H9 (cell line): ENCODE data around the gene SPC24. TPM values are rescaled to one million over a fixed set of nuclear protein-coding genes. Genes with fewer than 3 reads are reported as not detected.

Source experiments
- DNase-seq: peaks from one replicate; pipeline ENCODE4 v3.0.0-alpha.2; 2017
- H2AFZ ChIP-seq: one replicate; pipeline ENCODE4 v1.6.1; 2013; ENCODE audit warnings: mild to moderate bottlenecking, low read length, control low read depth, moderate library complexity
- H2AK5ac ChIP-seq: 2 replicates; pipeline ENCODE4 v1.6.1; 2013; ENCODE audit warnings: low read length, control low read depth, mixed read lengths; ENCODE audit not compliant: insufficient read length
- H2BK120ac ChIP-seq: one replicate; pipeline ENCODE4 v1.6.1; 2013; ENCODE audit warnings: low read depth, mild to moderate bottlenecking, low read length, control low read depth, inconsistent platforms; ENCODE audit not compliant: poor library complexity, severe bottlenecking
- H2BK12ac ChIP-seq: 2 replicates; pipeline ENCODE4 v1.6.1; 2013; ENCODE audit warnings: low read length, control low read depth, mixed read lengths, low read depth; ENCODE audit not compliant: insufficient read length
- H2BK15ac ChIP-seq: 2 replicates; pipeline ENCODE4 v1.6.1; 2013; ENCODE audit warnings: low read depth, low read length, control low read depth
- H2BK20ac ChIP-seq: one replicate; pipeline ENCODE4 v1.6.1; 2013; ENCODE audit warnings: low read depth, mild to moderate bottlenecking, low read length, control low read depth, inconsistent platforms; ENCODE audit not compliant: poor library complexity, severe bottlenecking
- H2BK5ac ChIP-seq: 2 replicates; pipeline ENCODE4 v1.6.1; 2013; ENCODE audit warnings: low read length, control low read depth, mixed read lengths; ENCODE audit not compliant: insufficient read length
- H3K14ac ChIP-seq: 2 replicates; pipeline ENCODE4 v1.6.1; 2013; ENCODE audit warnings: low read length, control low read depth; ENCODE audit not compliant: insufficient read depth
- H3K18ac ChIP-seq: 2 replicates; pipeline ENCODE4 v1.6.1; 2013; ENCODE audit warnings: low read depth, mild to moderate bottlenecking, mixed read lengths, low read length, control low read depth; ENCODE audit not compliant: insufficient read length
- H3K23ac ChIP-seq: 2 replicates; pipeline ENCODE4 v1.6.1; 2013; ENCODE audit warnings: low read length, control low read depth, mixed read lengths, low read depth; ENCODE audit not compliant: insufficient read length
- H3K23me2 ChIP-seq: 2 replicates; pipeline ENCODE4 v1.6.1; 2013; ENCODE audit warnings: low read depth, mild to moderate bottlenecking, mixed read lengths, low read length, control low read depth; ENCODE audit not compliant: insufficient read length, poor library complexity, severe bottlenecking
- H3K27ac ChIP-seq: 2 replicates; pipeline ENCODE4 v1.5.1; 2013; ENCODE audit warnings: low read length, control low read depth, mixed read lengths, low read depth; ENCODE audit not compliant: insufficient read length
- H3K27me3 ChIP-seq: 2 replicates; pipeline ENCODE4 v1.6.1; 2013; ENCODE audit warnings: low read length, control low read depth, inconsistent platforms; ENCODE audit not compliant: insufficient read depth
- H3K4ac ChIP-seq: 2 replicates; pipeline ENCODE4 v1.6.1; 2013; ENCODE audit warnings: low read depth, mild to moderate bottlenecking, control low read depth, inconsistent platforms, low read length, moderate library complexity
- H3K4me1 ChIP-seq: 2 replicates; pipeline ENCODE4 v1.6.1; 2013; ENCODE audit warnings: low read length, control low read depth, inconsistent platforms; ENCODE audit not compliant: insufficient read depth
- H3K4me2 ChIP-seq: 2 replicates; pipeline ENCODE4 v1.6.1; 2013; ENCODE audit warnings: low read length, control low read depth, mixed read lengths; ENCODE audit not compliant: insufficient read length, insufficient read depth
- H3K56ac ChIP-seq: 2 replicates; pipeline ENCODE4 v1.6.1; 2013; ENCODE audit warnings: low read depth, mild to moderate bottlenecking, mixed read lengths, low read length, control low read depth; ENCODE audit not compliant: insufficient read length
- H3K79me1 ChIP-seq: 2 replicates; pipeline ENCODE4 v1.6.1; 2013; ENCODE audit warnings: low read depth, mild to moderate bottlenecking, moderate library complexity, low read length, control low read depth, inconsistent platforms; ENCODE audit not compliant: insufficient read depth, poor library complexity, severe bottlenecking
- H3K79me2 ChIP-seq: 2 replicates; pipeline ENCODE4 v1.6.1; 2013; ENCODE audit warnings: low read length, control low read depth, inconsistent platforms; ENCODE audit not compliant: insufficient read depth
- H3K9ac ChIP-seq: 2 replicates; pipeline ENCODE4 v1.6.1; 2013; ENCODE audit warnings: low read length, control low read depth, mixed read lengths; ENCODE audit not compliant: insufficient read length; ENCODE audit errors: extremely low read depth
- H3K9me3 ChIP-seq: one replicate; pipeline ENCODE4 v1.6.1; 2013; ENCODE audit warnings: low read depth, low read length, inconsistent platforms; ENCODE audit not compliant: control insufficient read depth
- H3T11ph ChIP-seq: one replicate; pipeline ENCODE4 v1.6.1; 2013; ENCODE audit warnings: mild to moderate bottlenecking, low read length, control low read depth, inconsistent platforms
- H4K20me1 ChIP-seq: one replicate; pipeline ENCODE4 v1.6.1; 2013; ENCODE audit not compliant: control insufficient read depth, insufficient read length, insufficient read depth
- H4K5ac ChIP-seq: 2 replicates; pipeline ENCODE4 v1.6.1; 2013; ENCODE audit warnings: low read depth, mild to moderate bottlenecking, mixed read lengths, low read length, control low read depth; ENCODE audit not compliant: insufficient read length
- H4K8ac ChIP-seq: replicated peaks from 2 replicates; pipeline ENCODE4 v1.6.1; 2013; ENCODE audit warnings: low read length, control low read depth, mixed read lengths, low read depth; ENCODE audit not compliant: insufficient read length
- H4K91ac ChIP-seq: 2 replicates; pipeline ENCODE4 v1.6.1; 2013; ENCODE audit warnings: low read depth, mild to moderate bottlenecking, moderate library complexity, mixed read lengths, low read length, control low read depth; ENCODE audit not compliant: insufficient read length
- H3K27ac Mint-ChIP-seq, 3 experiments: 2 replicates in 2 of 3; 3 replicates in 1 of 3; pipeline ENCODE4 v1.8.0; 2020 to 2021; ENCODE audit warnings: mixed read lengths in 3 of 3, mild to moderate bottlenecking in 1 of 3, moderate library complexity in 1 of 3
- H3K27me3 Mint-ChIP-seq: 2 replicates; pipeline ENCODE4 v1.8.0; 2021; ENCODE audit warnings: low read depth, mild to moderate bottlenecking, moderate library complexity, mixed read lengths
- H3K36me3 Mint-ChIP-seq, 3 experiments: 2 replicates in 2 of 3; 3 replicates in 1 of 3; pipeline ENCODE4 v1.8.0; 2020 to 2021; ENCODE audit warnings: low read depth in 3 of 3, mixed read lengths in 3 of 3; ENCODE audit not compliant: insufficient read depth in 1 of 3
- H3K4me1 Mint-ChIP-seq, 2 experiments: 2 replicates each; pipeline ENCODE4 v1.8.0; 2020; ENCODE audit warnings: mixed read lengths in 2 of 2
- H3K4me3 Mint-ChIP-seq, 2 experiments: 2 replicates in 1 of 2; 3 replicates in 1 of 2; pipeline ENCODE4 v1.8.0; 2020 to 2021; ENCODE audit warnings: mild to moderate bottlenecking in 2 of 2, mixed read lengths in 2 of 2, moderate library complexity in 1 of 2
- H3K9me3 Mint-ChIP-seq, 2 experiments: 2 replicates in 1 of 2; 3 replicates in 1 of 2; pipeline ENCODE4 v1.8.0; 2020; ENCODE audit warnings: mild to moderate bottlenecking in 2 of 2, mixed read lengths in 2 of 2, moderate library complexity in 1 of 2
- CTCF ChIP-seq: fragments of 200-600 bp; sonication (generic); conservative IDR thresholded peaks from 3 replicates; pipeline ENCODE4 v1.8.0; 2021; ENCODE audit warnings: antibody characterized with exemption, mild to moderate bottlenecking
- WGBS: extraction: QIAGEN DNeasy Blood & Tissue Kit; methylation state at CpG from one replicate; pipeline ENCODE4 v1.1.7; 2013; ENCODE audit warnings: missing lambda C conversion rate, low lambda C conversion rate, mixed read lengths; ENCODE audit not compliant: insufficient read length; ENCODE audit errors: extremely low coverage; 5-methylcytosine and 5-hydroxymethylcytosine counted together
- total RNA-seq: library from RNA; stranded (reverse); gene quantifications from 2 replicates; pipeline ENCODE4 v1.2.1, GENCODE V29; 2021

The SPC24 gene
- total RNA-seq, 1 experiment from 2014 or later: 51.5 TPM

- H2AFZ ChIP-seq: no peak overlapping the region
- H3K4me2 ChIP-seq: no peak overlapping the region
- H3K27ac ChIP-seq: no peak overlapping the region
- H3T11ph ChIP-seq: no peak overlapping the region
- H3K79me2 ChIP-seq: no peaks in the 10 kb centered on the region; the same call in 1 of the 2 replicates
- no peaks in the 10 kb centered on the region for H4K20me1 ChIP-seq
- no peaks in the 10 kb centered on the region for H3K9me3 ChIP-seq
- H4K91ac ChIP-seq: no peak overlapping the region
- Mint-ChIP-seq H3K27me3 (no peaks in the 10 kb centered on the region), H3K4me1 (peaks cover 7% of the 10 kb centered on the region in 2 experiments; a peak in 3 of 4 replicates), H3K27ac (no peak overlapping the region), H3K4me3 (no peak overlapping the region), H3K36me3 (peaks cover 22 to 59% (median 52%) of the 10 kb centered on the region in 3 experiments), H3K9me3 (no peaks in the 10 kb centered on the region)
- no peak overlapping the region for H3K56ac ChIP-seq
- H3K14ac ChIP-seq: no peak overlapping the region
- H3K79me1 ChIP-seq: peaks cover 3% of the 10 kb centered on the region
- H3K4ac ChIP-seq: no peak overlapping the region
- H3K23me2 ChIP-seq: no peaks in the 10 kb centered on the region
- no peak overlapping the region for H4K5ac ChIP-seq
- H2BK20ac ChIP-seq: no peak overlapping the region
- H3K23ac ChIP-seq: no peak overlapping the region
- H3K9ac ChIP-seq: no peak overlapping the region
- H2BK5ac ChIP-seq: no peak overlapping the region
- H3K27me3 ChIP-seq: no peaks in the 10 kb centered on the region
- no peak overlapping the region for H2BK120ac ChIP-seq
- H2BK12ac ChIP-seq: no peak overlapping the region
- H4K8ac ChIP-seq: no peak overlapping the region
- H2BK15ac ChIP-seq: no peak overlapping the region
- WGBS: no CpG with 5 or more reads among the region's 14 CpGs
- no peaks in the 10 kb centered on the region; the same call in 1 of the 2 replicates for H3K4me1 ChIP-seq
- no peak for DNase-seq
- H2AK5ac ChIP-seq: no peak overlapping the region
- TF ChIP-seq CTCF: no peak
- H3K18ac ChIP-seq: no peak overlapping the region
These were observed 7.6 kb downstream of the SPC24 start for GRCh38 chr19:11148001-11148400.
